Mucosa of rectum (tissue), 2 donors: Measurements from ENCODE around the gene MAPK12.
A peak's percentile ranks its signal among the peaks of the same experiment; 100 is the strongest.

Experiments
- H3K27ac ChIP-seq, 2 donors: one replicate each; pipeline ENCODE4 v1.7.0; 2013; ENCODE audit warnings: inconsistent platforms in 2 of 2, low read depth in 2 of 2, low read length in 2 of 2
- H3K27me3 ChIP-seq, 2 donors: one replicate each; pipeline ENCODE4 v1.7.0; 2013; ENCODE audit warnings: low read length in 2 of 2; ENCODE audit not compliant: control insufficient read depth in 2 of 2, insufficient read depth in 2 of 2
- H3K36me3 ChIP-seq, 2 donors: one replicate each; pipeline ENCODE4 v1.7.0; 2013; ENCODE audit warnings: low read length in 2 of 2; ENCODE audit not compliant: control insufficient read depth in 2 of 2, insufficient read depth in 2 of 2
- H3K4me1 ChIP-seq, 2 donors: one replicate each; pipeline ENCODE4 v1.7.0; 2013; ENCODE audit warnings: low read length in 2 of 2, mild to moderate bottlenecking in 1 of 2; ENCODE audit not compliant: control insufficient read depth in 2 of 2, insufficient read depth in 2 of 2
- H3K4me3 ChIP-seq, 2 donors: one replicate each; pipeline ENCODE4 v1.7.0; 2013; ENCODE audit warnings: low read length in 2 of 2
- H3K9ac ChIP-seq, 2 donors: one replicate each; pipeline ENCODE4 v1.7.0; 2013; ENCODE audit warnings: low read length in 2 of 2, low read depth in 1 of 2, mild to moderate bottlenecking in 1 of 2
- H3K9me3 ChIP-seq, 2 donors: one replicate each; pipeline ENCODE4 v1.7.0; 2013; ENCODE audit warnings: low read length in 2 of 2; ENCODE audit not compliant: control insufficient read depth in 2 of 2
- donor health status: healthy.
- donor health status: Normal muscosa, but diverticular disease.

Gene MAPK12

DNA sequence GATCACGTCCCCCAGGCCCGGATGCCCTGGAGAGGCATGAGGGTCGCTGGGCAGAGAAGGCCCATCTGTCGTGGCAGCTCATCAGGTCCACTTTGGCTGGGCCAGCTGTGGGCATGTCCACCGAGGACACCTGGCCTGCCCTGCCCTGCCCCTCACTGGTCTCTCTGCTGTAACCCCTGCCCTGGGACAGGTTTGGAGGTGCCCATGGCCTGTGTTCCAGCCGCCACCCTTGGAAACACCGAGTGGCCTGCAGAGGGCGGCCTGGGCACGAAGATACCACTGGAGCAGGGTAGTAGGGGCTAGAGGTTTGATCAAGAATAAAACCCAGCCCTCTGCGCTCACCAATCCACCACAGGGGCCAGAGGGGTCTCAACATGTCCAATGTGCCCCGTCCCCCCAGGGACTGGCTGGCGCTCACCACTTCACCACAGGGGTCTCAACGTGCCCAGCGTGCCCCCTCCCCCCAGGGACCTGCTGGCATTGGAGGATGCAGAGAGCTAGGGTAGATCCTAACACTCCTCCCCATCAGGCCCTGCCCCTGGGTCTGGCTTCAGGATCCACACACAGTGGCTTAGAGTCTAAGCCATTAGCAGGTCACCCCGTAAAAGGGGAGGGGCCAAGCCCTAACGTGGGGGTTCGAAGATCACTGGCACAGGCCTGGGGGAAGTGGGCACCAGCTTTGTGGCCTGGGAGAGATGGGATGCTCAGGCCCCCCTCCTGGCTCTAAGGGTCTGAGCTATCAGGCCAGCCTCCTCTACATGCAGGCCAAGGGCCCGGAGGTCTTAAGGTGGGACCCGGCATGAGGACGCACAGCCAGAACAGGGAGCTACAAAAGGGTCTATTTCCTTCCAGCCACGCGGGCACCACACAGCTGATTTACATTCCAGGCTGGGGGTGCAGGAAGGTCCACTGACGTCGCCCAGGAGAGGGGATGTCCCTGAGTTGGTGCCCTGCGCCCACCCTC lies 9.1 kb downstream of the MAPK12 start:
- Histone ChIP-seq H3K4me3 (peak overlapping the region; percentile 79 to 87), H3K4me1 (peaks cover 26% of the 10 kb centered on the region in 2 donors), H3K36me3 (peaks cover 0 to 9% of the 10 kb centered on the region in 2 donors), H3K27ac (peak overlapping the region in 1 of 2 donors; percentile 38), H3K27me3 (peaks cover 0 to 2% of the 10 kb centered on the region in 2 donors), H3K9me3 (no peaks in the 10 kb centered on the region), H3K9ac (no peak overlapping the region)

DNA sequence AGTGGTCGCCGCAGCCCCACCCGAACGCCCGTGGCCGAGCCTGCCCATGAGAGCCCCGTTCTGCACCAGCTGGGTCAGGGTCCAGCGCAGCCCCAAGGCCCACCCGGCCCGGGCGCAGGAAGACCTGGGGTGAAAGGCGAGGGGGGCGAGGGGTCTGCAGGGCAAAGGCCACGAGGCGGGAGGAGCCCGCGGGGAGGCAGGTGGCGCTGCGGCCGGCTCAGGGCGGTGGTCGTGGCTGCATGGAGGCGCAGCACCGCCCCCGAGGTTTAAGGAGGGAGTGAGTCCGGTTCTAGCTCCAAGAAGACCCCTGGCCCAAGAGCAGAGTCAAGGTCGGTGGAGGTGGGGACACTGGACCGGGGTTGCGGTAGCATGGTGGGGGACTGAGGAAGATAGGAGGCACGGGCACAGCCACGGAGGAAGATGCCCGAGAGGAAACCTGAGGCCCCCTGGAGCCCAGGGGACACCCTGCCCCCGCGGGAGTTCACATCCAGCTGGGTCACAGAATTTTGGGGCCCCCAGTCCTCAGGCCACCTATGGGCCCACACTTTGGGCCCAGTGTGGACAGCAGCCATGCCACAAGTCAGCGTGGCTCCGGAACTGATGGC lies 9.9 kb downstream of the MAPK12 start:
- Histone ChIP-seq H3K9ac (peak overlapping the region; percentile 24 to 78), H3K9me3 (no peaks in the 10 kb centered on the region), H3K4me3 (peak overlapping the region; percentile 79 to 87), H3K4me1 (peaks cover 26% of the 10 kb centered on the region in 2 donors), H3K27me3 (no peaks in the 10 kb centered on the region), H3K36me3 (peaks cover 0 to 16% of the 10 kb centered on the region in 2 donors), H3K27ac (peak overlapping the region in 1 of 2 donors; percentile 79)

GRCh38 chr22:50250555-50251476 lies 10.7 kb downstream of the MAPK12 start, which contains the start of gene HDAC10:
Gene HDAC10 (minus strand): TSS chr22:50251265. CDS start chr22:50251032, 233 bp downstream.
- no peaks in the 10 kb centered on the region for H3K9me3 ChIP-seq
- peak within 1 kb of the TSS; percentile 49 to 79 for H3K27ac ChIP-seq
- H3K9ac ChIP-seq, result peak within 1 kb of the TSS; percentile 78 to 79
- no peaks in the 10 kb centered on the region for H3K27me3 ChIP-seq
- peak within 1 kb of the TSS; percentile 79 to 87 for H3K4me3 ChIP-seq
- peaks cover 6 to 24% of the 10 kb centered on the region in 2 donors for H3K36me3 ChIP-seq
- H3K4me1 ChIP-seq, result peaks cover 29 to 30% of the 10 kb centered on the region in 2 donors

- no peaks in the 10 kb centered on the region for H3K27me3 ChIP-seq
- H3K4me3 ChIP-seq, result peak overlapping the region; percentile 79 to 87
- no peaks in the 10 kb centered on the region for H3K9me3 ChIP-seq
- peak overlapping the region; percentile 78 to 79 for H3K9ac ChIP-seq
- H3K36me3 ChIP-seq, result peaks cover 6 to 24% of the 10 kb centered on the region in 2 donors
- H3K4me1 ChIP-seq, result peaks cover 34 to 35% of the 10 kb centered on the region in 2 donors
- peak overlapping the region in 1 of 2 donors; percentile 79 for H3K27ac ChIP-seq
Observed at GRCh38 chr22:50250249-50250554, 11.3 kb downstream of the MAPK12 start.

GRCh38 chr22:50249341-50250248 lies 11.9 kb downstream of the MAPK12 start:
- peak overlapping the region; percentile 79 to 87 for H3K4me3 ChIP-seq
- peak overlapping the region; percentile 3 to 78 for H3K9ac ChIP-seq

GRCh38 chr22:50248196-50249081 lies 13.0 kb downstream of the MAPK12 start:
- H3K4me3 ChIP-seq, result no peak overlapping the region
- peaks cover 6 to 24% of the 10 kb centered on the region in 2 donors for H3K36me3 ChIP-seq
- H3K4me1 ChIP-seq, result peaks cover 43 to 45% of the 10 kb centered on the region in 2 donors
- H3K9ac ChIP-seq, result no peak overlapping the region
- H3K27me3 ChIP-seq, result no peaks in the 10 kb centered on the region
- H3K27ac ChIP-seq, result no peak overlapping the region
- no peaks in the 10 kb centered on the region for H3K9me3 ChIP-seq

More at GRCh38 chr22:50249341-50250248, 11.9 kb downstream of the MAPK12 start:
- no peaks in the 10 kb centered on the region for H3K27me3 ChIP-seq
- H3K27ac ChIP-seq, result no peak overlapping the region
- peaks cover 6 to 24% of the 10 kb centered on the region in 2 donors for H3K36me3 ChIP-seq
- peaks cover 34 to 35% of the 10 kb centered on the region in 2 donors for H3K4me1 ChIP-seq
- no peaks in the 10 kb centered on the region for H3K9me3 ChIP-seq

- Histone ChIP-seq H3K4me1 (peaks cover 46 to 47% of the 10 kb centered on the region in 2 donors), H3K4me3 (no peak overlapping the region), H3K9ac (no peak overlapping the region), H3K27me3 (no peaks in the 10 kb centered on the region), H3K36me3 (peaks cover 6 to 24% of the 10 kb centered on the region in 2 donors), H3K9me3 (no peaks in the 10 kb centered on the region), H3K27ac (no peak overlapping the region)
Observed at GRCh38 chr22:50247748-50248147, 13.7 kb downstream of the MAPK12 start.

DNA sequence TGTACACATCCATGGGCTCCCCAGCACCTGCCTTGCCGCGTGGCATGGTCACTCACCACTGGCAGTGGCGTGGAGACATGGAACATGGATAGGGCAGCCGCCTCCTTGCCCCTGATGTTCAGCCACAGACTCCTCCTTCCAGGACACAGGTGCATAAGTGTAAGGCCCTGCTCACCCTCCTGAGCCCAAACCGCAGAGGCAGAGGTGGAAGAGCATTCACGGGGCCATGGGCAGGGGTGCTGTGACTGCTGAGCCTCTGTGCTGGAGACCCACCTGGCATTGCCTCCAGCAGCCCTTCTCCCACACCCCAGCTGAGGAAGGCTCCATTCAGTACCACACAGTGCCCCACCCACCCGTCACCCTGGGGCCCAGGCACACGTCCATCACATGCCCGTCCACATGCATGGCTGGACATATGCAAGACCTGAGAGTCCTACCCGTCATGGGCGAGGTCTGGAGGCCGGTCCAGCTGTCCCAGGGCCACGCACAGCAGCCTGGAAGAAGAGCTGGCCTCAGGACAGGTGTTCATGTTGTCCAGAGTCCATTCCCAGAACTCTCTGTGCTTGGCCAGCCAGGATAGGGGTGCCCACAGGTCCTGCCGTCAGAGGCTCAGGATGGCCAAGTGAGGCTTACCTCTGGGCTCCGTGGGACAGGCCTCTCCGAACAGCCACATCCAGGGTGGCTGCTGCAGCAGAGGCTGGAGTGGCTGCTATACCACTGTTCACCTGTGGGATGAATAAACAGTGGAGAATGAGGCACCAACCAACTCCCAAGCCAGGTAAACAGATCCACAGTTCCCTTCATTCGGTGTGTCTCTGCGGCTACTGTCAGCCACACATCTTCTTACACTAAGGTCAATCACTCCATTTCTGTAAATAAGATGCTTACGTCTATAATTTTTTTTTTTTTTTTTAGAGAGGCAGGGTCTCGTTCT lies 15.0 kb downstream of the MAPK12 start:
- H3K36me3 ChIP-seq, result peaks cover 6 to 24% of the 10 kb centered on the region in 2 donors
- peaks cover 48 to 52% of the 10 kb centered on the region in 2 donors for H3K4me1 ChIP-seq
- H3K9ac ChIP-seq, result no peak overlapping the region
- no peak overlapping the region for H3K27ac ChIP-seq
- H3K9me3 ChIP-seq, result no peaks in the 10 kb centered on the region
- H3K27me3 ChIP-seq, result no peaks in the 10 kb centered on the region
- H3K4me3 ChIP-seq, result peak overlapping the region in 1 of 2 donors; percentile 76
